ENCODE measurements around the gene NRXN3. TPM values are rescaled to one million over a fixed set of nuclear protein-coding genes. Genes with fewer than 3 reads are reported as not detected.

Gene NRXN3
- total and polyA plus RNA-seq, 2 of the 13 experiments (the other 11 are each of a cell fraction or from before 2014, with no cell fraction given) = 0.03 TPM; not detected in 1

- peaks cover 66% of the 10 kb centered on the region for H3K9me3 ChIP-seq (ENCODE audit: low read length)
- BruUV-seq (replicated peaks) = no TSS peak
- DNase-seq (ENCODE audit: low spot score) (no peak), ATAC-seq (no peak), FAIRE-seq (no peak)
- H4K20me1 ChIP-seq (ENCODE audit: insufficient read depth, low read length) = no peaks in the 10 kb centered on the region
- in situ Hi-C loops (cut with HindIII; ENCODE audit: extremely low pct_ligation_motif_present, low pct_unique_long_range_greater_than_20kb) (no loop called here), intact Hi-C loops (cut with micrococcal nuclease; ENCODE audit: unreplicated experiment) (no loop called here)
- ChIA-PET CTCF (ENCODE audit: low intra/inter-chr PET ratio, low total read pairs) (no interaction called here), POLR2A (no interaction called here)
- no peak overlapping the region for H2AFZ ChIP-seq (ENCODE audit: low read length)
- no peaks in the 10 kb centered on the region for H3K4me1 ChIP-seq (ENCODE audit: insufficient read depth, low read length)
- H3K36me3 ChIP-seq (replicated peaks in 1 of 2; ENCODE audit: control insufficient read depth in 1 of 2, insufficient read depth in 2 of 2, low read length in 2 of 2) = no peaks in the 10 kb centered on the region
- no peak overlapping the region for H3K27ac ChIP-seq (ENCODE audit: extremely low read length, insufficient read depth, low read length)
- no peaks in the 10 kb centered on the region for H3K79me2 ChIP-seq (ENCODE audit: insufficient read depth, low read length)
- no peak for TF ChIP-seq ETV6 (CRISPR knock-in tag; conservative IDR thresholded peaks at IDR 0.05)
- no peak for TF ChIP-seq FOXJ3 (CRISPR knock-in tag; IDR thresholded peaks at IDR 0.05; ENCODE audit: borderline replicate concordance)
- TF ChIP-seq, protein P1, sequence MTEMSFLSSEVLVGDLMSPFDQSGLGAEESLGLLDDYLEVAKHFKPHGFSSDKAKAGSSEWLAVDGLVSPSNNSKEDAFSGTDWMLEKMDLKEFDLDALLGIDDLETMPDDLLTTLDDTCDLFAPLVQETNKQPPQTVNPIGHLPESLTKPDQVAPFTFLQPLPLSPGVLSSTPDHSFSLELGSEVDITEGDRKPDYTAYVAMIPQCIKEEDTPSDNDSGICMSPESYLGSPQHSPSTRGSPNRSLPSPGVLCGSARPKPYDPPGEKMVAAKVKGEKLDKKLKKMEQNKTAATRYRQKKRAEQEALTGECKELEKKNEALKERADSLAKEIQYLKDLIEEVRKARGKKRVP (CRISPR knock-in tag; IDR thresholded peaks at IDR 0.05) = no peak
- no peak for TF ChIP-seq SOX6 (IDR thresholded peaks at IDR 0.05)
- no peak for TF ChIP-seq SOX6 (CRISPR knock-in tag; IDR thresholded peaks at IDR 0.05)
- TF ChIP-seq, protein P2, sequence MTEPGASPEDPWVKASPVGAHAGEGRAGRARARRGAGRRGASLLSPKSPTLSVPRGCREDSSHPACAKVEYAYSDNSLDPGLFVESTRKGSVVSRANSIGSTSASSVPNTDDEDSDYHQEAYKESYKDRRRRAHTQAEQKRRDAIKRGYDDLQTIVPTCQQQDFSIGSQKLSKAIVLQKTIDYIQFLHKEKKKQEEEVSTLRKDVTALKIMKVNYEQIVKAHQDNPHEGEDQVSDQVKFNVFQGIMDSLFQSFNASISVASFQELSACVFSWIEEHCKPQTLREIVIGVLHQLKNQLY (CRISPR knock-in tag; IDR thresholded peaks at IDR 0.05) = no peak
- TF ChIP-seq, protein P3, sequence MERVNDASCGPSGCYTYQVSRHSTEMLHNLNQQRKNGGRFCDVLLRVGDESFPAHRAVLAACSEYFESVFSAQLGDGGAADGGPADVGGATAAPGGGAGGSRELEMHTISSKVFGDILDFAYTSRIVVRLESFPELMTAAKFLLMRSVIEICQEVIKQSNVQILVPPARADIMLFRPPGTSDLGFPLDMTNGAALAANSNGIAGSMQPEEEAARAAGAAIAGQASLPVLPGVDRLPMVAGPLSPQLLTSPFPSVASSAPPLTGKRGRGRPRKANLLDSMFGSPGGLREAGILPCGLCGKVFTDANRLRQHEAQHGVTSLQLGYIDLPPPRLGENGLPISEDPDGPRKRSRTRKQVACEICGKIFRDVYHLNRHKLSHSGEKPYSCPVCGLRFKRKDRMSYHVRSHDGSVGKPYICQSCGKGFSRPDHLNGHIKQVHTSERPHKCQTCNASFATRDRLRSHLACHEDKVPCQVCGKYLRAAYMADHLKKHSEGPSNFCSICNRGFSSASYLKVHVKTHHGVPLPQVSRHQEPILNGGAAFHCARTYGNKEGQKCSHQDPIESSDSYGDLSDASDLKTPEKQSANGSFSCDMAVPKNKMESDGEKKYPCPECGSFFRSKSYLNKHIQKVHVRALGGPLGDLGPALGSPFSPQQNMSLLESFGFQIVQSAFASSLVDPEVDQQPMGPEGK (CRISPR knock-in tag; IDR thresholded peaks at IDR 0.05) = no peak
- TF ChIP-seq TBP (CRISPR knock-in tag; IDR thresholded peaks at IDR 0.05) = no peak
- H3K27me3 ChIP-seq (ENCODE audit: control insufficient read depth in 1 of 2, insufficient read depth in 2 of 2, low read length in 2 of 2) = no peaks in the 10 kb centered on the region
- no peak overlapping the region for H3K4me2 ChIP-seq (ENCODE audit: low read depth, low read length)
- H3K4me3 ChIP-seq (replicated peaks in 1 of 3; ENCODE audit: insufficient read depth in 1 of 3, low read depth in 2 of 3, low read length in 3 of 3) = no peak overlapping the region
- no peak overlapping the region for H3K9ac ChIP-seq (ENCODE audit: insufficient read depth, low read depth, low read length)
Measured at GRCh38 chr14:79321070-79321469, 1150.9 kb downstream of the NRXN3 start.

Measured in HepG2 (cell line).